ENCODE data around the gene SPTB.

DNA sequence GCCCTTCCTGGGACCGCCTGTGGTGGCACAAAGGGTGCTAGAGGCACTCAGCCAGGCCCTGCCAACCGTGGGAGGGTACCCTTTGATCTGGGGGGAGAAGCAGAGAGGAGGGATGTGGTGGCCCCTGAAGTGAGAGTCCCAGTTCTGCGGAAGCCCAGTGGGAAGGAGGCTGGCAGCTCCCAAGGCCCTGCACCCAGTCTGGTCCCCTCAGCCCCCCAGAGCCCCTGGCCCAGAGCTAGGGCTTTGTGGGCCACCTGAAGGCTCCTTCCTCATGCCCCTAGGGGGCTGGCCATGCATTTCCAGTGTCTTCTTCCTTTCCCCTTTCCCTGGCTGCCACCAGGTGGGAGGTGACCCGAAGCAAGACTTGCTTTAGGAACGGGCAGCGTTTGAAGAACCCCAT, 131.2 kb downstream of the SPTB start:
- TF ChIP-seq SIN3A (IDR thresholded peaks at IDR 0.05; ENCODE audit: borderline replicate concordance, insufficient read depth, low read depth, low read length) (no peak), POLR2AphosphoS5 (IDR thresholded peaks at IDR 0.05; ENCODE audit: low read depth, low read length) (no peak)
- TF ChIP-seq, protein P1, sequence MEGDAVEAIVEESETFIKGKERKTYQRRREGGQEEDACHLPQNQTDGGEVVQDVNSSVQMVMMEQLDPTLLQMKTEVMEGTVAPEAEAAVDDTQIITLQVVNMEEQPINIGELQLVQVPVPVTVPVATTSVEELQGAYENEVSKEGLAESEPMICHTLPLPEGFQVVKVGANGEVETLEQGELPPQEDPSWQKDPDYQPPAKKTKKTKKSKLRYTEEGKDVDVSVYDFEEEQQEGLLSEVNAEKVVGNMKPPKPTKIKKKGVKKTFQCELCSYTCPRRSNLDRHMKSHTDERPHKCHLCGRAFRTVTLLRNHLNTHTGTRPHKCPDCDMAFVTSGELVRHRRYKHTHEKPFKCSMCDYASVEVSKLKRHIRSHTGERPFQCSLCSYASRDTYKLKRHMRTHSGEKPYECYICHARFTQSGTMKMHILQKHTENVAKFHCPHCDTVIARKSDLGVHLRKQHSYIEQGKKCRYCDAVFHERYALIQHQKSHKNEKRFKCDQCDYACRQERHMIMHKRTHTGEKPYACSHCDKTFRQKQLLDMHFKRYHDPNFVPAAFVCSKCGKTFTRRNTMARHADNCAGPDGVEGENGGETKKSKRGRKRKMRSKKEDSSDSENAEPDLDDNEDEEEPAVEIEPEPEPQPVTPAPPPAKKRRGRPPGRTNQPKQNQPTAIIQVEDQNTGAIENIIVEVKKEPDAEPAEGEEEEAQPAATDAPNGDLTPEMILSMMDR (IDR thresholded peaks at IDR 0.05) = no peak
- TF ChIP-seq, protein P2, sequence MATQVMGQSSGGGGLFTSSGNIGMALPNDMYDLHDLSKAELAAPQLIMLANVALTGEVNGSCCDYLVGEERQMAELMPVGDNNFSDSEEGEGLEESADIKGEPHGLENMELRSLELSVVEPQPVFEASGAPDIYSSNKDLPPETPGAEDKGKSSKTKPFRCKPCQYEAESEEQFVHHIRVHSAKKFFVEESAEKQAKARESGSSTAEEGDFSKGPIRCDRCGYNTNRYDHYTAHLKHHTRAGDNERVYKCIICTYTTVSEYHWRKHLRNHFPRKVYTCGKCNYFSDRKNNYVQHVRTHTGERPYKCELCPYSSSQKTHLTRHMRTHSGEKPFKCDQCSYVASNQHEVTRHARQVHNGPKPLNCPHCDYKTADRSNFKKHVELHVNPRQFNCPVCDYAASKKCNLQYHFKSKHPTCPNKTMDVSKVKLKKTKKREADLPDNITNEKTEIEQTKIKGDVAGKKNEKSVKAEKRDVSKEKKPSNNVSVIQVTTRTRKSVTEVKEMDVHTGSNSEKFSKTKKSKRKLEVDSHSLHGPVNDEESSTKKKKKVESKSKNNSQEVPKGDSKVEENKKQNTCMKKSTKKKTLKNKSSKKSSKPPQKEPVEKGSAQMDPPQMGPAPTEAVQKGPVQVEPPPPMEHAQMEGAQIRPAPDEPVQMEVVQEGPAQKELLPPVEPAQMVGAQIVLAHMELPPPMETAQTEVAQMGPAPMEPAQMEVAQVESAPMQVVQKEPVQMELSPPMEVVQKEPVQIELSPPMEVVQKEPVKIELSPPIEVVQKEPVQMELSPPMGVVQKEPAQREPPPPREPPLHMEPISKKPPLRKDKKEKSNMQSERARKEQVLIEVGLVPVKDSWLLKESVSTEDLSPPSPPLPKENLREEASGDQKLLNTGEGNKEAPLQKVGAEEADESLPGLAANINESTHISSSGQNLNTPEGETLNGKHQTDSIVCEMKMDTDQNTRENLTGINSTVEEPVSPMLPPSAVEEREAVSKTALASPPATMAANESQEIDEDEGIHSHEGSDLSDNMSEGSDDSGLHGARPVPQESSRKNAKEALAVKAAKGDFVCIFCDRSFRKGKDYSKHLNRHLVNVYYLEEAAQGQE (IDR thresholded peaks at IDR 0.05; ENCODE audit: insufficient read depth in 1 of 2, low read depth in 2 of 2, low read length in 1 of 2) = no peak
